ENCODE data around the gene CCDC89. TPM values are rescaled to one million over a fixed set of nuclear protein-coding genes. Genes with fewer than 3 reads are reported as not detected.

CCDC89 gene
- 1 to 10 TPM in 1 of 5 experiments, under 1 TPM in 1, not detected in 3; 0.73 to 1.2 TPM for total RNA-seq
- not detected for polyA plus RNA-seq
- not detected for total RNA-seq

- Mint-ChIP-seq H3K4me1 (peaks cover 10 to 28% (median 14%) of the 10 kb centered on the region in 7 donors), H3K4me3 (peak within 1 kb of the TSS in 2 of 10 donors; percentile 12 to 29), H3K36me3 (peaks cover 0 to 18% (median 8%) of the 10 kb centered on the region in 5 donors), H3K27ac (peak within 1 kb of the TSS in 4 of 9 donors; percentile 3 to 87 (median 46)), H3K9me3 (no peaks in the 10 kb centered on the region), H3K27me3 (peaks cover 0 to 3% (median 0%) of the 10 kb centered on the region in 5 donors)
- Histone ChIP-seq H3K27me3 (ENCODE audit: control insufficient read depth in 2 of 2, insufficient read depth in 2 of 2, low read length in 2 of 2) (no peaks in the 10 kb centered on the region), H3K4me3 (ENCODE audit: low read length) (no peak within 1 kb of the TSS), H3K9me3 (ENCODE audit: control insufficient read depth in 2 of 3, low read length in 3 of 3) (no peaks in the 10 kb centered on the region), H3K36me3 (ENCODE audit: control insufficient read depth in 2 of 3, insufficient read depth in 3 of 3, low read length in 3 of 3) (no peaks in the 10 kb centered on the region), H3K4me1 (ENCODE audit: control insufficient read depth in 2 of 2, insufficient read depth in 2 of 2, low read length in 2 of 2) (no peaks in the 10 kb centered on the region), H3K27ac (ENCODE audit: low read depth, low read length) (no peak within 1 kb of the TSS)
- ATAC-seq (no peak), DNase-seq (no peak)
- intact Hi-C loops (cut with micrococcal nuclease), result no loop called here
- POLR2A ChIA-PET, result interaction anchor here (1.6 kb wide), 1 partner anchor 21 kb away, joined by 4 read pairs; the partner anchor contains the start of gene CREBZF
- CTCF ChIA-PET, result no interaction called here
These were observed at the start of gene CCDC89 for GRCh38 chr11:85685820-85686459. CCDC89 (minus strand) TSS chr11:85686195; CDS start chr11:85686130, 65 bp downstream.

DNA sequence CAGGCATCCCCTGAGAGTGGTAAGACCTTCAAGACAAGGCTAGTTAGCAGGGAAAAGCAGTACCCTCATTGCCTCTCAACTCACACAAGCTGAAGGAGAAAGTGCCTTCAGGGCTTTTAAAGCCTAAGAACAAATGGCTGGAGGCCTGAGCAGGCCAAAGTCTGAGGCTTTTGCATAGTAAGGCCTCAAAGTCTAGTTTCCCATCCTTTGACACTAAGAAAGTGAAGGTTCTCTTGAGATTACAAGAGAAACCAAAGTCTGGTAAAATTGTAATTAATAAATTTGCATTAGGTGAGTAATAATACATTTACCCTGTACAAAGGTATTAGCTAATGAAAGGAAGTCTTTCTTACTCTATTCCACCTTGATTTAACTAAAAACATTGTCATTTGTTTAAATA lies 47.0 kb upstream of the CCDC89 start:
- no peak overlapping the region for H3K27ac Mint-ChIP-seq
- peaks cover 8 to 37% (median 20%) of the 10 kb centered on the region in 7 donors for H3K4me1 Mint-ChIP-seq

GRCh38 chr11:85726381-85726780 lies 40.4 kb upstream of the CCDC89 start:
- Histone ChIP-seq H3K4me3 (ENCODE audit: low read length) (no peak overlapping the region), H3K27ac (ENCODE audit: low read depth, low read length) (no peak overlapping the region), H3K4me1 (ENCODE audit: control insufficient read depth in 2 of 2, insufficient read depth in 2 of 2, low read length in 2 of 2) (no peaks in the 10 kb centered on the region), H3K9me3 (ENCODE audit: control insufficient read depth in 2 of 3, low read length in 3 of 3) (no peaks in the 10 kb centered on the region), H3K27me3 (ENCODE audit: control insufficient read depth in 2 of 2, insufficient read depth in 2 of 2, low read length in 2 of 2) (no peaks in the 10 kb centered on the region), H3K36me3 (ENCODE audit: control insufficient read depth in 2 of 3, insufficient read depth in 3 of 3, low read length in 3 of 3) (peaks cover 0 to 6% (median 0%) of the 10 kb centered on the region in 3 experiments)
- no peaks in the 10 kb centered on the region for H3K27me3 Mint-ChIP-seq
- no peak overlapping the region for H3K27ac Mint-ChIP-seq
- POLR2A ChIA-PET, result interaction anchor here (0.6 to 1.2 kb wide), 2 partner anchors 9 to 99 kb away, joined by 3 read pairs; no protein-coding TSS in a partner anchor
- ATAC-seq (no peak), DNase-seq (no peak)
- intact Hi-C loops (cut with micrococcal nuclease), result no loop called here
- H3K36me3 Mint-ChIP-seq, result peaks cover 16 to 67% (median 51%) of the 10 kb centered on the region in 5 donors
- H3K9me3 Mint-ChIP-seq, result peaks cover 0 to 15% (median 0%) of the 10 kb centered on the region in 11 donors
- peaks cover 5 to 23% (median 11%) of the 10 kb centered on the region in 7 donors for H3K4me1 Mint-ChIP-seq
- CTCF ChIA-PET, result no interaction called here
- H3K4me3 Mint-ChIP-seq, result no peak overlapping the region

More for the DNA sequence above, 47.0 kb upstream of the CCDC89 start:
- Mint-ChIP-seq H3K27me3 (no peaks in the 10 kb centered on the region), H3K4me3 (no peak overlapping the region), H3K36me3 (peaks cover 5 to 66% (median 49%) of the 10 kb centered on the region in 5 donors), H3K9me3 (peaks cover 0 to 14% (median 0%) of the 10 kb centered on the region in 11 donors)
- Histone ChIP-seq H3K9me3 (ENCODE audit: control insufficient read depth in 2 of 3, low read length in 3 of 3) (no peaks in the 10 kb centered on the region), H3K27me3 (ENCODE audit: control insufficient read depth in 2 of 2, insufficient read depth in 2 of 2, low read length in 2 of 2) (no peaks in the 10 kb centered on the region), H3K4me1 (ENCODE audit: control insufficient read depth in 2 of 2, insufficient read depth in 2 of 2, low read length in 2 of 2) (peaks cover 9 to 13% of the 10 kb centered on the region in 2 donors), H3K27ac (ENCODE audit: low read depth, low read length) (no peak overlapping the region), H3K4me3 (ENCODE audit: low read length) (no peak overlapping the region), H3K36me3 (ENCODE audit: control insufficient read depth in 2 of 3, insufficient read depth in 3 of 3, low read length in 3 of 3) (peaks cover 0 to 4% (median 0%) of the 10 kb centered on the region in 3 experiments)
- POLR2A ChIA-PET, result no interaction called here
- CTCF ChIA-PET, result no interaction called here
- DNase-seq (no peak), ATAC-seq (no peak)
- intact Hi-C loops (cut with micrococcal nuclease), result no loop called here

DNA sequence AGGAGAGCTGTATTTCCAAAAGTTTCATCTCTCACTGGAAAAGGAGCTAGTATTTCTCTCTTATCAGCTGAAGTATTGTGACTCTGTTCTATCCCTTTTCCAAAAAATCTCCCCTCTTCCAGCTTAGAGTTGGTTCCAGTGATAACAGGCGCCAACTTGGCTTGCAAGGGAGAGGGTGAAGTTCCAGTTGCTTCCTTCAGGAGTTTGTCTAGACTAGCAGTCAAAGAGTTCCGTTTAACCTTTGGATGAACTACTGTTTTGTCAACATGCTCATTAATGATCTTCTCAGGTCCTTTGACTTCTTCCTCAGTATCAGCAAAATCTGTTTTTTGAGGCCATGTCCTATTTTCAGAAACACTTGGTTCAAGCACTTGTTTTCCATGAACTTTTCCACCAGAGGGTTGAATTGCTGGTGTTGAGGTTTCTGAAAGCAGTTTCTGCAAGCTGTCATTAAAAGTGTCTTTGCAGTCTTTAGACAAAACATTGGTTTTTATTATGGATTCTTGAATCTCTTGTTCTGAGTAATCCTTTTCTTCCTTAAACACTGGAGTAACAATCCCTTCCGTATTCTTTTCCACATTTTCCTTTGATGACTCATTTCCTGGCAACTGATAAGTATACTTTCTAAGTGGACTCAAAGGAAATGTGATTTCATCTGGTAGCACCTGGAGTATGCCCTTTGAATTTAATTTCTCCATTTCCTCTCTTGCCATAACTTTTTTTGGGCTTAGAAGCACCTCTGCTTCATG lies 39.7 kb upstream of the CCDC89 start:
- ChIA-PET CTCF (no interaction called here), POLR2A (interaction anchor here (0.8 to 1.2 kb wide), 2 partner anchors 8 to 27 kb away, joined by 3 read pairs; no protein-coding TSS in a partner anchor)
- Histone ChIP-seq H3K9me3 (ENCODE audit: control insufficient read depth in 2 of 3, low read length in 3 of 3) (no peaks in the 10 kb centered on the region), H3K36me3 (ENCODE audit: control insufficient read depth in 2 of 3, insufficient read depth in 3 of 3, low read length in 3 of 3) (peaks cover 0 to 6% (median 0%) of the 10 kb centered on the region in 3 experiments), H3K4me1 (ENCODE audit: control insufficient read depth in 2 of 2, insufficient read depth in 2 of 2, low read length in 2 of 2) (no peaks in the 10 kb centered on the region), H3K27me3 (ENCODE audit: control insufficient read depth in 2 of 2, insufficient read depth in 2 of 2, low read length in 2 of 2) (no peaks in the 10 kb centered on the region), H3K27ac (ENCODE audit: low read depth, low read length) (no peak overlapping the region), H3K4me3 (ENCODE audit: low read length) (no peak overlapping the region)
- no peaks in the 10 kb centered on the region for H3K27me3 Mint-ChIP-seq
- no peak for DNase-seq
- H3K36me3 Mint-ChIP-seq, result peaks cover 16 to 66% (median 49%) of the 10 kb centered on the region in 5 donors
- peaks cover 5 to 17% (median 11%) of the 10 kb centered on the region in 7 donors for H3K4me1 Mint-ChIP-seq
- peak overlapping the region in 1 of 9 donors; percentile 25 for H3K27ac Mint-ChIP-seq
- H3K4me3 Mint-ChIP-seq, result no peak overlapping the region
- peaks cover 0 to 10% (median 0%) of the 10 kb centered on the region in 11 donors for H3K9me3 Mint-ChIP-seq
- intact Hi-C loops (cut with micrococcal nuclease), result no loop called here
- no peak for ATAC-seq

- Mint-ChIP-seq H3K27me3 (no peaks in the 10 kb centered on the region), H3K36me3 (peaks cover 16 to 65% (median 52%) of the 10 kb centered on the region in 5 donors), H3K4me3 (no peak overlapping the region), H3K4me1 (peaks cover 3 to 13% (median 7%) of the 10 kb centered on the region in 7 donors), H3K27ac (no peak overlapping the region), H3K9me3 (peaks cover 0 to 7% (median 0%) of the 10 kb centered on the region in 11 donors)
- no peaks in the 10 kb centered on the region for H3K4me1 ChIP-seq (ENCODE audit: control insufficient read depth in 2 of 2, insufficient read depth in 2 of 2, low read length in 2 of 2)
- H3K36me3 ChIP-seq (ENCODE audit: control insufficient read depth in 2 of 3, insufficient read depth in 3 of 3, low read length in 3 of 3), result peaks cover 0 to 6% (median 0%) of the 10 kb centered on the region in 3 experiments
- ChIA-PET CTCF (no interaction called here), POLR2A (interaction anchor here (0.8 kb wide), 1 partner anchor 28 kb away, joined by 3 read pairs; no protein-coding TSS in a partner anchor)
- intact Hi-C loops (cut with micrococcal nuclease), result no loop called here
- ATAC-seq (no peak), DNase-seq (no peak)
- no peak overlapping the region for H3K4me3 ChIP-seq (ENCODE audit: low read length)
- no peaks in the 10 kb centered on the region for H3K9me3 ChIP-seq (ENCODE audit: control insufficient read depth in 2 of 3, low read length in 3 of 3)
- H3K27me3 ChIP-seq (ENCODE audit: control insufficient read depth in 2 of 2, insufficient read depth in 2 of 2, low read length in 2 of 2), result no peaks in the 10 kb centered on the region
- no peak overlapping the region for H3K27ac ChIP-seq (ENCODE audit: low read depth, low read length)
These were observed 38.9 kb upstream of the CCDC89 start for GRCh38 chr11:85724748-85725465.

DNA sequence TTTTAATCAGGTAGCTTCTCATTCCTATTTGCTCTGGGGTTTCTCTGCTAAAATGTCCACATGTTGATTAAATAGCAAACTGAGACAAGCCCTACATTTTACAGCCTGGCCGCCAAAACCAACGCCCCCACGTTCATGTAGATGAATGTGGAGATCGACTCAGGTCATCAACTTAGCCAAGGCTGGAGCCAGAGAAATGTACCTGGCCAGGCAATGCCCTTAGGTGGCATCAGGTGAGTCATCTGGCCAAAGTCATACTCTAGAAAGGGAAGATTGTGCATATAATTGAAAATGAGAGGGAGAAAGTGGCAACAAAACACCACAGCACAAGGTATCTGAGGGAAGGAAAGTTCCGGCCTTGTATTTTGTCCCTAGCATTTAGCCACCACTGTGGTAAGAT lies 37.1 kb upstream of the CCDC89 start:
- H3K36me3 ChIP-seq (ENCODE audit: control insufficient read depth in 2 of 3, insufficient read depth in 3 of 3, low read length in 3 of 3), result peaks cover 0 to 6% (median 0%) of the 10 kb centered on the region in 3 experiments
- H3K9me3 ChIP-seq (ENCODE audit: control insufficient read depth in 2 of 3, low read length in 3 of 3), result no peaks in the 10 kb centered on the region
- ATAC-seq (no peak), DNase-seq (no peak)
- Mint-ChIP-seq H3K36me3 (peaks cover 11 to 59% (median 43%) of the 10 kb centered on the region in 5 donors), H3K4me3 (no peak overlapping the region), H3K27me3 (peaks cover 0 to 2% (median 0%) of the 10 kb centered on the region in 5 donors), H3K9me3 (peaks cover 0 to 3% (median 0%) of the 10 kb centered on the region in 11 donors), H3K27ac (no peak overlapping the region), H3K4me1 (peaks cover 0 to 13% (median 0%) of the 10 kb centered on the region in 7 donors)
- intact Hi-C loops (cut with micrococcal nuclease), result no loop called here
- ChIA-PET POLR2A (interaction anchor here (0.7 kb wide), 1 partner anchor 524 kb away, joined by 3 read pairs; no protein-coding TSS in a partner anchor), CTCF (interaction anchor here (0.7 kb wide), 1 partner anchor 101 kb away, joined by 4 read pairs; no protein-coding TSS in a partner anchor)
- no peaks in the 10 kb centered on the region for H3K27me3 ChIP-seq (ENCODE audit: control insufficient read depth in 2 of 2, insufficient read depth in 2 of 2, low read length in 2 of 2)
- no peak overlapping the region for H3K27ac ChIP-seq (ENCODE audit: low read depth, low read length)
- H3K4me3 ChIP-seq (ENCODE audit: low read length), result no peak overlapping the region
- no peaks in the 10 kb centered on the region for H3K4me1 ChIP-seq (ENCODE audit: control insufficient read depth in 2 of 2, insufficient read depth in 2 of 2, low read length in 2 of 2)
